ENCODE results near the gene DBR1. TPM values are rescaled to one million over a fixed set of nuclear protein-coding genes. Genes with fewer than 3 reads are reported as not detected.

DBR1 gene
- total and polyA plus RNA-seq, 4 donors: 3.2 to 11.0 (median 5.6) TPM

GRCh38 chr3:138206196-138206595 lies 31.5 kb upstream of the DBR1 start:
- TF ChIP-seq ATF3 (IDR thresholded peaks at IDR 0.05): no peak
- TF ChIP-seq NR2F2 (IDR thresholded peaks at IDR 0.05): no peak
- no peak for TF ChIP-seq HNF4G (IDR thresholded peaks at IDR 0.05)
- TF ChIP-seq CTCF (IDR thresholded peaks at IDR 0.05; ENCODE audit: low read depth, low read length, missing input control): no peak
- no peaks in the 10 kb centered on the region for H3K27me3 ChIP-seq (ENCODE audit: control insufficient read depth in 4 of 4, insufficient read depth in 4 of 4, low read length in 3 of 4)
- peaks cover 0 to 3% (median 0%) of the 10 kb centered on the region in 4 donors for H3K36me3 ChIP-seq (ENCODE audit: control insufficient read depth in 4 of 4, insufficient read depth in 3 of 4, low read depth in 1 of 4, low read length in 3 of 4)
- no peak for DNase-seq (ENCODE audit: low spot score)
- H3K4me3 ChIP-seq (ENCODE audit: low read depth in 1 of 3, low read length in 3 of 3): no peak overlapping the region
- WGBS: 96% methylated on average over 2 of the region's 2 CpGs
- no peak overlapping the region for H3K9ac ChIP-seq (ENCODE audit: low read depth in 1 of 2, low read length in 2 of 2)
- H3K9me3 ChIP-seq (ENCODE audit: control insufficient read depth in 4 of 4, low read length in 3 of 4): no peaks in the 10 kb centered on the region
- H3K27ac ChIP-seq (ENCODE audit: low read depth in 1 of 2, low read length in 2 of 2): no peak overlapping the region
- peaks cover 0 to 3% (median 0%) of the 10 kb centered on the region in 4 donors for H3K4me1 ChIP-seq (ENCODE audit: control insufficient read depth in 4 of 4, insufficient read depth in 4 of 4, low read length in 3 of 4)

GRCh38 chr3:138205527-138205926 lies 30.8 kb upstream of the DBR1 start:
- H3K27ac ChIP-seq (ENCODE audit: low read depth in 1 of 2, low read length in 2 of 2): no peak overlapping the region
- 76% methylated on average over 5 of the region's 5 CpGs for WGBS
- no peaks in the 10 kb centered on the region for H3K9me3 ChIP-seq (ENCODE audit: control insufficient read depth in 4 of 4, low read length in 3 of 4)
- H3K9ac ChIP-seq (ENCODE audit: low read depth in 1 of 2, low read length in 2 of 2): no peak overlapping the region
- H3K4me3 ChIP-seq (ENCODE audit: low read depth in 1 of 3, low read length in 3 of 3): no peak overlapping the region
- H3K27me3 ChIP-seq (ENCODE audit: control insufficient read depth in 4 of 4, insufficient read depth in 4 of 4, low read length in 3 of 4): no peaks in the 10 kb centered on the region
- no peak for DNase-seq (ENCODE audit: low spot score)
- peaks cover 0 to 3% (median 0%) of the 10 kb centered on the region in 4 donors for H3K4me1 ChIP-seq (ENCODE audit: control insufficient read depth in 4 of 4, insufficient read depth in 4 of 4, low read length in 3 of 4)
- TF ChIP-seq HNF4A (conservative IDR thresholded peaks at IDR 0.05): no peak
- TF ChIP-seq TAF1 (conservative IDR thresholded peaks at IDR 0.05): no peak
- no peak for TF ChIP-seq ZBTB33 (IDR thresholded peaks at IDR 0.05)
- TF ChIP-seq CTCF (IDR thresholded peaks at IDR 0.05; ENCODE audit: low read depth, low read length, missing input control): no peak
- no peak for TF ChIP-seq HNF4G (IDR thresholded peaks at IDR 0.05)
- TF ChIP-seq RXRA (IDR thresholded peaks at IDR 0.05): no peak
- no peak for TF ChIP-seq SP1 (IDR thresholded peaks at IDR 0.05)
- no peak for TF ChIP-seq RAD21 (IDR thresholded peaks at IDR 0.05)
- TF ChIP-seq EGR1 (IDR thresholded peaks at IDR 0.05; ENCODE audit: low read depth in 2 of 2): no peak
- no peak for TF ChIP-seq REST (IDR thresholded peaks at IDR 0.05)
- TF ChIP-seq NR2F2 (IDR thresholded peaks at IDR 0.05): no peak
- TF ChIP-seq FOXA1 (IDR thresholded peaks at IDR 0.05): no peak
- no peak for TF ChIP-seq GABPA (IDR thresholded peaks at IDR 0.05 in 1 of 2, conservative IDR thresholded peaks at IDR 0.05 in 1 of 2)
- TF ChIP-seq MAX (IDR thresholded peaks at IDR 0.05): no peak
- TF ChIP-seq JUND (IDR thresholded peaks at IDR 0.05): no peak
- TF ChIP-seq ATF3 (IDR thresholded peaks at IDR 0.05): no peak
- no peaks in the 10 kb centered on the region for H3K36me3 ChIP-seq (ENCODE audit: control insufficient read depth in 4 of 4, insufficient read depth in 3 of 4, low read depth in 1 of 4, low read length in 3 of 4)

Measured in liver (tissue), 9 donors.